GM21576 (cell line): ENCODE results near the gene ZNF391.
"Not testable (repeated sequence)": the region's sequence is repeated elsewhere in the genome, so short reads cannot be mapped to it uniquely, and the experiment has no call there.

Experiments used
- ATAC-seq: cut with Tn5 transposase; IDR thresholded peaks from one replicate; pipeline ENCODE4 v1.9.1; 2021; ENCODE audit warnings: mild to moderate bottlenecking, moderate library complexity; ENCODE audit not compliant: unreplicated experiment

Gene ZNF391

GRCh38 chr6:27422651-27423332 lies 34.2 kb downstream of the ZNF391 start:
- no peak for ATAC-seq

GRCh38 chr6:27424851-27425250 lies 36.3 kb downstream of the ZNF391 start:
- ATAC-seq, result not testable (repeated sequence)

- no peak for ATAC-seq
These were observed 37.6 kb downstream of the ZNF391 start for GRCh38 chr6:27426045-27426620.

- ATAC-seq, result no peak
These were observed 39.9 kb downstream of the ZNF391 start for GRCh38 chr6:27428502-27428901.

GRCh38 chr6:27428966-27429365 lies 40.4 kb downstream of the ZNF391 start:
- ATAC-seq, result no peak

GRCh38 chr6:27433714-27434113 lies 45.2 kb downstream of the ZNF391 start:
- no peak for ATAC-seq

- no peak for ATAC-seq
These were observed 50.8 kb downstream of the ZNF391 start for GRCh38 chr6:27439371-27439770.

GRCh38 chr6:27441001-27441400 lies 52.4 kb downstream of the ZNF391 start:
- ATAC-seq, result no peak

- ATAC-seq, result no peak
These were observed 54.4 kb downstream of the ZNF391 start for GRCh38 chr6:27442932-27443331.

- no peak for ATAC-seq
These were observed 59.9 kb downstream of the ZNF391 start for GRCh38 chr6:27448456-27448855.

GRCh38 chr6:27451660-27452390 lies 63.3 kb downstream of the ZNF391 start:
- no peak for ATAC-seq

- no peak for ATAC-seq
These were observed 63.9 kb downstream of the ZNF391 start for GRCh38 chr6:27452496-27452897.
